B cell (primary cell): ENCODE results near the gene TMEM263. TPM values are rescaled to one million over a fixed set of nuclear protein-coding genes. Genes with fewer than 3 reads are reported as not detected.
"Not testable (repeated sequence)": the region's sequence is repeated elsewhere in the genome, so short reads cannot be mapped to it uniquely, and the experiment has no call there.

Experiments used
- ATAC-seq: fragments of 200-7000 bp; cut with Tn5 transposase; one replicate; pipeline ENCODE4 v1.10.0; 2021; ENCODE audit warnings: low read depth, mild to moderate bottlenecking, moderate number of reproducible peaks, moderate library complexity
- CTCF ChIA-PET: fragments of 350-600 bp; sonication (Branson Sonifier 250); formaldehyde crosslinking; loops from one replicate; lab custom pipeline; 2021; ENCODE audit warnings: antibody characterized with exemption, inconsistent platforms; lab: Charles Lee
- POLR2A ChIA-PET: fragments of 350-600 bp; sonication (Branson Sonifier 250); formaldehyde crosslinking; loops from one replicate; lab custom pipeline; 2021; ENCODE audit warnings: antibody characterized with exemption; lab: Charles Lee
- DNase-seq: peaks from one replicate; pipeline ENCODE4 v3.0.0; 2013
- H2AFZ ChIP-seq: 2 replicates; pipeline ENCODE4 v1.6.1; 2012; ENCODE audit warnings: mild to moderate bottlenecking, low read depth, low read length; ENCODE audit not compliant: insufficient read depth, poor library complexity, severe bottlenecking
- H3K27ac ChIP-seq, 2 donors: 1 replicate in 1 of 2; 2 replicates in 1 of 2; pipeline ENCODE4 v1.5.1; 2012 to 2013; ENCODE audit warnings: low read length in 2 of 2, mild to moderate bottlenecking in 2 of 2, moderate library complexity in 1 of 2
- H3K27me3 ChIP-seq, 4 experiments: fragments of 200-600 bp in 1 of 4; sonication (generic) in 1 of 4; replicated peaks in 1 of 4; 1 replicate in 2 of 4; 2 replicates in 2 of 4; pipeline versions ENCODE4 v1.6.1 to v1.7.0; 2013 to 2016; ENCODE audit warnings: low read length in 3 of 4, mild to moderate bottlenecking in 2 of 4, mixed read lengths in 1 of 4, moderate library complexity in 1 of 4; ENCODE audit not compliant: insufficient read depth in 4 of 4, control insufficient read depth in 3 of 4; ENCODE audit errors: control extremely low read depth in 1 of 4
- H3K36me3 ChIP-seq, 2 experiments: replicated peaks in 1 of 2; 1 replicate in 1 of 2; 2 replicates in 1 of 2; pipeline versions ENCODE4 v1.6.1 to v1.7.1; 2013; ENCODE audit warnings: low read length in 1 of 2; ENCODE audit not compliant: insufficient read depth in 2 of 2, control insufficient read depth in 1 of 2; ENCODE audit errors: control extremely low read depth in 1 of 2, extremely low read depth in 1 of 2
- H3K4me1 ChIP-seq, 2 donors: fragments of 200-600 bp in 1 of 2; sonication (generic) in 1 of 2; 1 replicate in 1 of 2; 2 replicates in 1 of 2; pipeline versions ENCODE4 v1.5.1 to v1.6.1; 2013 to 2017; ENCODE audit warnings: low read length in 2 of 2; ENCODE audit not compliant: control insufficient read depth in 2 of 2, insufficient read depth in 2 of 2
- H3K4me2 ChIP-seq: replicated peaks from 2 replicates; pipeline ENCODE3; 2012; ENCODE audit warnings: mild to moderate bottlenecking, low read depth, low read length; ENCODE audit not compliant: poor library complexity, severe bottlenecking
- H3K4me3 ChIP-seq, 5 experiments: fragments of 200-600 bp in 1 of 5; sonication (generic) in 1 of 5; 1 replicate in 3 of 5; 2 replicates in 2 of 5; pipeline versions ENCODE4 v1.5.1 to v1.7.0; 2011 to 2016; ENCODE audit warnings: low read length in 4 of 5, mild to moderate bottlenecking in 4 of 5, low read depth in 2 of 5, control low read depth in 1 of 5, moderate library complexity in 1 of 5; ENCODE audit not compliant: insufficient read depth in 1 of 5; ENCODE audit errors: control extremely low read depth in 1 of 5, extremely low read depth in 1 of 5
- H3K79me2 ChIP-seq: fragments of 200-600 bp; sonication (generic); one replicate; pipeline ENCODE4 v1.6.0; 2016; ENCODE audit warnings: low read length; ENCODE audit not compliant: control insufficient read depth, insufficient read depth
- H3K9ac ChIP-seq: fragments of 200-600 bp; sonication (generic); 2 replicates; pipeline ENCODE4 v1.6.1; 2017; ENCODE audit warnings: mild to moderate bottlenecking, low read length, moderate library complexity
- H3K9me3 ChIP-seq, 3 donors: one replicate each; pipeline versions ENCODE4 v1.6.1 to v1.7.1; 2013; ENCODE audit warnings: low read length in 2 of 3; ENCODE audit not compliant: control insufficient read depth in 2 of 3, insufficient read depth in 1 of 3; ENCODE audit errors: control extremely low read depth in 1 of 3
- H4K20me1 ChIP-seq: 2 replicates; pipeline ENCODE4 v1.6.0; 2012; ENCODE audit warnings: mild to moderate bottlenecking, low read length; ENCODE audit not compliant: insufficient read depth, control insufficient read depth, poor library complexity, severe bottlenecking
- H3K27ac Mint-ChIP-seq: one replicate; pipeline ENCODE4 v1.8.0; 2021; ENCODE audit warnings: mixed read lengths
- H3K27me3 Mint-ChIP-seq: one replicate; pipeline ENCODE4 v1.8.0; 2021; ENCODE audit warnings: mixed read lengths
- H3K4me1 Mint-ChIP-seq: one replicate; pipeline ENCODE4 v1.8.0; 2021; ENCODE audit warnings: mixed read lengths
- H3K4me3 Mint-ChIP-seq: one replicate; pipeline ENCODE4 v1.8.0; 2021; ENCODE audit warnings: mixed read lengths
- H3K9me3 Mint-ChIP-seq: one replicate; pipeline ENCODE4 v1.8.0; 2022; ENCODE audit warnings: mixed read lengths; ENCODE audit not compliant: insufficient read depth
- CTCF ChIP-seq: fragments of 200-600 bp; IDR thresholded peaks from one replicate; pipeline ENCODE4 v1.8.0; 2022; ENCODE audit warnings: antibody characterized with exemption, mild to moderate bottlenecking
- EZH2 ChIP-seq: IDR thresholded peaks from 2 replicates; pipeline ENCODE4 v1.6.1; 2012; ENCODE audit warnings: borderline replicate concordance, low read depth, mild to moderate bottlenecking, moderate library complexity, low read length; ENCODE audit not compliant: insufficient read depth, poor library complexity, severe bottlenecking
- WGBS: methylation state at CpG from one replicate; pipeline ENCODE4 v1.1.5; 2013; ENCODE audit warnings: missing lambda C conversion rate; ENCODE audit not compliant: insufficient coverage; 5-methylcytosine and 5-hydroxymethylcytosine counted together
- intact Hi-C: fragments of 100-400 bp; cut with micrococcal nuclease; formaldehyde crosslinking; loops from one replicate; pipeline ENCODE4 v1.10.0; 2022
- polyA plus RNA-seq: library from polyadenylated mRNA; depleted of rRNA; stranded (reverse); fragments of >200 nt; gene quantifications from 2 replicates; pipeline ENCODE4 v1.2.3, GENCODE V29; 2012
- total RNA-seq, 2 donors: library from RNA; stranded (reverse); fragments of 120-200 nt in 1 of 2; gene quantifications; 1 replicate in 1 of 2; 2 replicates in 1 of 2; pipeline versions ENCODE4 v1.2.3 to v1.2.4, GENCODE V29; 2013 to 2022

TMEM263 gene
- total and polyA plus RNA-seq, 2 donors (not counting 1 experiment from before 2014, with no cell fraction given): 4.8 to 23.5 TPM

GRCh38 chr12:106996102-106996501, 40.4 kb downstream of the TMEM263 start:
- H3K9me3 ChIP-seq, H2AFZ ChIP-seq, H3K4me1 Mint-ChIP-seq, H3K4me1 ChIP-seq, H3K36me3 ChIP-seq, H3K4me2 ChIP-seq, intact Hi-C loops, H3K27me3 Mint-ChIP-seq, H3K79me2 ChIP-seq, POLR2A ChIA-PET, H3K27me3 ChIP-seq, H3K27ac ChIP-seq, H3K4me3 Mint-ChIP-seq, H3K27ac Mint-ChIP-seq, DNase-seq, H3K9ac ChIP-seq, ATAC-seq, H4K20me1 ChIP-seq, H3K4me3 ChIP-seq, H3K9me3 Mint-ChIP-seq: not testable (repeated sequence)
- CTCF ChIA-PET: interaction anchor here (0.6 kb wide), 1 partner anchor 42 kb away, joined by 3 read pairs; no protein-coding TSS in a partner anchor
- no CpG with 5 or more reads among the region's 5 CpGs for WGBS

GRCh38 chr12:106997916-106998315, 42.2 kb downstream of the TMEM263 start:
- Histone ChIP-seq H3K4me2 (no peak overlapping the region), H3K79me2 (no peaks in the 10 kb centered on the region), H3K27me3 (no peaks in the 10 kb centered on the region), H3K27ac (no peak overlapping the region), H3K9me3 (no peaks in the 10 kb centered on the region), H3K36me3 (no peaks in the 10 kb centered on the region), H2AFZ (no peak overlapping the region), H3K4me1 (no peaks in the 10 kb centered on the region), H3K9ac (no peak overlapping the region), H3K4me3 (no peak overlapping the region), H4K20me1 (no peaks in the 10 kb centered on the region)
- POLR2A ChIA-PET: interaction anchor here (0.6 kb wide), 1 partner anchor 466 kb away, joined by 3 read pairs; no protein-coding TSS in a partner anchor
- DNase-seq: no peak
- CTCF ChIA-PET: no interaction called here
- H3K27ac Mint-ChIP-seq: no peak overlapping the region
- ATAC-seq: no peak
- H3K27me3 Mint-ChIP-seq: no peaks in the 10 kb centered on the region
- peaks cover 3% of the 10 kb centered on the region for H3K9me3 Mint-ChIP-seq
- no peaks in the 10 kb centered on the region for H3K4me1 Mint-ChIP-seq
- no peak overlapping the region for H3K4me3 Mint-ChIP-seq
- intact Hi-C loops: no loop called here
- WGBS: no CpG with 5 or more reads among the region's 1 CpG
- TF ChIP-seq EZH2 (no peak), CTCF (no peak)
